Endothelial cell of umbilical vein (primary cell): ENCODE results near the gene TMEM26.

Experiments
- EZH2 ChIP-seq: IDR thresholded peaks from 2 replicates; pipeline ENCODE4 v1.6.1; 2012; ENCODE audit warnings: borderline replicate concordance, low read depth, mild to moderate bottlenecking, moderate library complexity, low read length, inconsistent platforms; ENCODE audit not compliant: severe bottlenecking
- GATA2 ChIP-seq: IDR thresholded peaks from 2 replicates; pipeline ENCODE4 v1.7.0; 2011; ENCODE audit warnings: low read depth, mild to moderate bottlenecking, moderate library complexity, mixed read lengths, low read length; ENCODE audit not compliant: insufficient read length, insufficient read depth
- POLR2A ChIP-seq: IDR thresholded peaks from 2 replicates; pipeline ENCODE4 v1.6.1; 2012; ENCODE audit warnings: low read depth, mild to moderate bottlenecking, control low read depth, low read length
- TF ChIP-seq, protein P1 (sequence below), 2 donors: IDR thresholded peaks; 1 replicate in 1 of 2; 2 replicates in 1 of 2; pipeline ENCODE4 v1.5.1; 2011; ENCODE audit warnings: low read length in 2 of 2, mild to moderate bottlenecking in 2 of 2, moderate library complexity in 2 of 2, control low read depth in 1 of 2, inconsistent platforms in 1 of 2, low read depth in 1 of 2; ENCODE audit not compliant: insufficient read depth in 1 of 2; ENCODE audit errors: extremely low read depth in 1 of 2
- TF ChIP-seq, protein P2 (sequence below): IDR thresholded peaks from 2 replicates; pipeline ENCODE4 v1.6.1; 2011; ENCODE audit not compliant: insufficient read depth, insufficient read length

DNA sequence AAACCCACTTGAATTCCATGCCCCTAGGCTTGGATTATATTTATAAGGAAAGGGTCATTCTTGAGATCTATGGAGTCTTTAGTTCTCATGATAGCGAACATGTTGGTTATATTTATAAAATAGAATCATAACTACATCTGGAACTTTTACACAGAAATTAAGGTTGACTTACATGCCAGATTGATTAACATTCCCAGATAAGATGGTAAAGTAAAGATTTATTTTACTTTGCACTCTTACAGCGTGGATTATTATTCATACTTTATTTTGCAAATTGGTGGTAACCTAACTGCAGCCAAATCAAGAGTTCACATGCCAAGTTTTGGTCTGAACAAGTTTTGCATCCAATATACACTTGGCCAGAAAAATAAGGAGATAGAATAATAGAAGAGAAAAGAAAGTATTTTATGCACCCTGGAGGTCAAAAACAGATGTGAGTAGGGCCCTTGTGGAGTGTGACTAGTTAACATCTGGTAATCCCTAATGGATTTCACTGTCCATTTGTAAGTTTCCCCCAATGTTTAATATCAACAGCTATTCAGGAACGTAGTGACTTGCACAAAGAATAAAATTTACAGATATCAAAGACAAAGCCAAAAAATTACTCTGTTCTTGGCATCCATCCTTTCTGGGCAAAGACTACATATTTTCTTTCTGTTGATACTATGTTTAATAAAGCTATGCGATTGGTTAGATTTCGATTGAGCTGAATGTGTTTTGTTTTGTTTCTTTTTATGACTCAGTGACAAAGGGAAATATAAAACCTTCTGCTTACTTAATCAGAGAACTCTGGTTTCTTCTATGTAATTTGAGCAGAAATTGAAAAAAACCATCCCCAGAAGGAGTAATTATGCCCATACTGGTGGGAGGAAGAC, 10.1 kb upstream of the TMEM26 start:
- TF ChIP-seq, protein P1, sequence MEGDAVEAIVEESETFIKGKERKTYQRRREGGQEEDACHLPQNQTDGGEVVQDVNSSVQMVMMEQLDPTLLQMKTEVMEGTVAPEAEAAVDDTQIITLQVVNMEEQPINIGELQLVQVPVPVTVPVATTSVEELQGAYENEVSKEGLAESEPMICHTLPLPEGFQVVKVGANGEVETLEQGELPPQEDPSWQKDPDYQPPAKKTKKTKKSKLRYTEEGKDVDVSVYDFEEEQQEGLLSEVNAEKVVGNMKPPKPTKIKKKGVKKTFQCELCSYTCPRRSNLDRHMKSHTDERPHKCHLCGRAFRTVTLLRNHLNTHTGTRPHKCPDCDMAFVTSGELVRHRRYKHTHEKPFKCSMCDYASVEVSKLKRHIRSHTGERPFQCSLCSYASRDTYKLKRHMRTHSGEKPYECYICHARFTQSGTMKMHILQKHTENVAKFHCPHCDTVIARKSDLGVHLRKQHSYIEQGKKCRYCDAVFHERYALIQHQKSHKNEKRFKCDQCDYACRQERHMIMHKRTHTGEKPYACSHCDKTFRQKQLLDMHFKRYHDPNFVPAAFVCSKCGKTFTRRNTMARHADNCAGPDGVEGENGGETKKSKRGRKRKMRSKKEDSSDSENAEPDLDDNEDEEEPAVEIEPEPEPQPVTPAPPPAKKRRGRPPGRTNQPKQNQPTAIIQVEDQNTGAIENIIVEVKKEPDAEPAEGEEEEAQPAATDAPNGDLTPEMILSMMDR (IDR thresholded peaks at IDR 0.05; ENCODE audit: extremely low read depth in 1 of 2, insufficient read depth in 1 of 2, low read depth in 1 of 2, low read length in 2 of 2), result no peak
- TF ChIP-seq POLR2A (no peak), EZH2 (no peak), GATA2 (no peak)
- TF ChIP-seq, protein P2, sequence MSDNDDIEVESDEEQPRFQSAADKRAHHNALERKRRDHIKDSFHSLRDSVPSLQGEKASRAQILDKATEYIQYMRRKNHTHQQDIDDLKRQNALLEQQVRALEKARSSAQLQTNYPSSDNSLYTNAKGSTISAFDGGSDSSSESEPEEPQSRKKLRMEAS, result no peak
